A549 (cell line): ENCODE measurements around the gene RCAN2.

ENCODE experiments used
- CBX8 ChIP-seq: fragments of 200-600 bp; sonication (generic); IDR thresholded peaks from 2 replicates; pipeline ENCODE4 v1.6.1; 2016
- CEBPB ChIP-seq, 2 experiments: fragments of >200 bp in 1 of 2; sonication (Bioruptor Twin) in 1 of 2; formaldehyde crosslinking in 1 of 2; IDR thresholded peaks; 2 replicates each; pipeline ENCODE4 v1.6.1; 2012 to 2016
- ESRRA ChIP-seq: fragments of 150-350 bp; IDR thresholded peaks from 2 replicates; pipeline ENCODE4 v1.6.1; 2014; ENCODE audit warnings: mild to moderate bottlenecking, low read length, borderline replicate concordance
- HEYL ChIP-seq: fragments of 250-450 bp; sonication (Bioruptor Pico); IDR thresholded peaks from 2 replicates; pipeline ENCODE4 v1.8.0; 2021; ENCODE audit warnings: mild to moderate bottlenecking, moderate library complexity
- JUN ChIP-seq, 2 experiments: fragments of >200 bp; sonication (Bioruptor Twin); formaldehyde crosslinking; IDR thresholded peaks; 2 replicates in 1 of 2; 3 replicates in 1 of 2; pipeline ENCODE4 v1.6.1; 2016 to 2017
- KDM5A ChIP-seq: fragments of 200-600 bp; sonication (generic); IDR thresholded peaks from 2 replicates; pipeline ENCODE4 v1.6.1; 2016; ENCODE audit warnings: antibody characterized with exemption, mild to moderate bottlenecking
- MYC ChIP-seq: IDR thresholded peaks from 2 replicates; pipeline ENCODE4 v1.6.1; 2012; ENCODE audit warnings: mild to moderate bottlenecking, inconsistent platforms, low read length, improper control_type of control experiment, borderline replicate concordance
- RAD21 ChIP-seq, 2 experiments: fragments of >200 bp in 1 of 2; sonication (Bioruptor Twin) in 1 of 2; formaldehyde crosslinking in 1 of 2; IDR thresholded peaks in 1 of 2; conservative IDR thresholded peaks in 1 of 2; 2 replicates in 1 of 2; 3 replicates in 1 of 2; pipeline ENCODE4 v1.6.1; 2012 to 2018; ENCODE audit warnings: inconsistent platforms in 1 of 2
- RFX5 ChIP-seq: fragments of 450-650 bp; IDR thresholded peaks from 2 replicates; pipeline ENCODE4 v1.7.1; 2014; ENCODE audit warnings: antibody characterized with exemption, mild to moderate bottlenecking, moderate library complexity
- SREBF2 ChIP-seq: fragments of 450-650 bp; IDR thresholded peaks from 2 replicates; pipeline ENCODE4 v1.6.1; 2014; ENCODE audit warnings: mild to moderate bottlenecking, moderate library complexity
- TF ChIP-seq, protein P1 (sequence below): fragments of >200 bp; sonication (Bioruptor Twin); formaldehyde crosslinking; IDR thresholded peaks from 3 replicates; pipeline ENCODE4 v1.5.1; 2016
- TF ChIP-seq, protein P2 (sequence below): fragments of 250-450 bp; sonication (Bioruptor Pico); IDR thresholded peaks from 2 replicates; pipeline ENCODE4 v1.5.0; 2020; ENCODE audit warnings: low read depth, mild to moderate bottlenecking, moderate library complexity
- TF ChIP-seq, protein P3 (sequence below): fragments of >200 bp; sonication (Bioruptor Twin); formaldehyde crosslinking; IDR thresholded peaks from 2 replicates; pipeline ENCODE4 v1.6.1; 2016

DNA sequence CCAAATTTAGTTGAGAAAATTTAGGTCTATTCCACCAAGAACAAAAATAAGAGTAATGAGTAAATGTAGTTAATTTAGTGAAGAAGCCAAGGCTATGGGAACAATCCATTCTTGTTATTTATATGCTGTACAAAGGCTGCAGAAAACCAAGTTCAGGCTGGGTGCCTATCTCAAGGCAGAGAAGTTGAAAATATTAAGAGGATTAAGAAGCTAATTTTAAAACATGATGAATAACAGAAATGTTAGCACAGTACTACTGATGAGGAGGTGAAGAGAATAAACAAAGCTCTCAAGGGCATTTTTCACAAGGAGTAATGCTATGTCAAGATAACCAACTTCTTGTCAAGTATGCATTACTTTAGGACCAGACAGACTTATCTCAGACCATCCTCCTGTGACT is 68.6 kb downstream of the RCAN2 start:
- TF ChIP-seq, protein P1, sequence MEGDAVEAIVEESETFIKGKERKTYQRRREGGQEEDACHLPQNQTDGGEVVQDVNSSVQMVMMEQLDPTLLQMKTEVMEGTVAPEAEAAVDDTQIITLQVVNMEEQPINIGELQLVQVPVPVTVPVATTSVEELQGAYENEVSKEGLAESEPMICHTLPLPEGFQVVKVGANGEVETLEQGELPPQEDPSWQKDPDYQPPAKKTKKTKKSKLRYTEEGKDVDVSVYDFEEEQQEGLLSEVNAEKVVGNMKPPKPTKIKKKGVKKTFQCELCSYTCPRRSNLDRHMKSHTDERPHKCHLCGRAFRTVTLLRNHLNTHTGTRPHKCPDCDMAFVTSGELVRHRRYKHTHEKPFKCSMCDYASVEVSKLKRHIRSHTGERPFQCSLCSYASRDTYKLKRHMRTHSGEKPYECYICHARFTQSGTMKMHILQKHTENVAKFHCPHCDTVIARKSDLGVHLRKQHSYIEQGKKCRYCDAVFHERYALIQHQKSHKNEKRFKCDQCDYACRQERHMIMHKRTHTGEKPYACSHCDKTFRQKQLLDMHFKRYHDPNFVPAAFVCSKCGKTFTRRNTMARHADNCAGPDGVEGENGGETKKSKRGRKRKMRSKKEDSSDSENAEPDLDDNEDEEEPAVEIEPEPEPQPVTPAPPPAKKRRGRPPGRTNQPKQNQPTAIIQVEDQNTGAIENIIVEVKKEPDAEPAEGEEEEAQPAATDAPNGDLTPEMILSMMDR, result no peak
- TF ChIP-seq ESRRA (no peak), CBX8 (no peak), RFX5 (no peak), MYC (no peak), KDM5A (no peak), JUN (IDR thresholded peaks at IDR 0.05) (no peak), CEBPB (IDR thresholded peaks at IDR 0.05) (no peak), HEYL (CRISPR knock-in tag) (no peak), RAD21 (conservative IDR thresholded peaks at IDR 0.05 in 1 of 2, IDR thresholded peaks at IDR 0.05 in 1 of 2) (no peak), SREBF2 (no peak)
- TF ChIP-seq, protein P2, sequence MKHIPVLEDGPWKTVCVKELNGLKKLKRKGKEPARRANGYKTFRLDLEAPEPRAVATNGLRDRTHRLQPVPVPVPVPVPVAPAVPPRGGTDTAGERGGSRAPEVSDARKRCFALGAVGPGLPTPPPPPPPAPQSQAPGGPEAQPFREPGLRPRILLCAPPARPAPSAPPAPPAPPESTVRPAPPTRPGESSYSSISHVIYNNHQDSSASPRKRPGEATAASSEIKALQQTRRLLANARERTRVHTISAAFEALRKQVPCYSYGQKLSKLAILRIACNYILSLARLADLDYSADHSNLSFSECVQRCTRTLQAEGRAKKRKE (CRISPR knock-in tag), result no peak
- TF ChIP-seq, protein P3, sequence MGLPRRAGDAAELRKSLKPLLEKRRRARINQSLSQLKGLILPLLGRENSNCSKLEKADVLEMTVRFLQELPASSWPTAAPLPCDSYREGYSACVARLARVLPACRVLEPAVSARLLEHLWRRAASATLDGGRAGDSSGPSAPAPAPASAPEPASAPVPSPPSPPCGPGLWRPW, result no peak
